ENCODE measurements around the gene CALML5.

The CALML5 gene

DNA sequence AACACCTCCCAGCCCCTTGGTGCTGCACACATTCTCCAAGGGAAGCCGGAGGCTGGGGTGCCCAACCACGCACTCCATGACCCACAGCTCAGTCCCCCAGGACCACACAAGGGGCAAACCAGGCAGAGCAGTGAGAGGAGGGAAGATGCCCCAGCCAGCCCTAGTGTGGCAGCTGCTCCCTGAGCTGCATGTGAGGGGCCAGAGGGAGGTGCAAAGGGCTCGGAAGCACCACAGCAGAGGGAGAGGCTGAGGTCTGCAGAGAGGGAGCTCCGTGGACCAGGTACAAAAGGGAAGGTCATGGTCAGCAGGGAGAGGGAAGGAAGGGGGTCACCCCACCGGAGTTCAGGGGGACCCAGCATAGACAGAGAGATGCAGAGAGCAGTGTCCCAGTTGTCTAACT, 1.5 kb upstream of the CALML5 start:
- DNase-seq (ENCODE audit: low spot score) = no peak

DNA sequence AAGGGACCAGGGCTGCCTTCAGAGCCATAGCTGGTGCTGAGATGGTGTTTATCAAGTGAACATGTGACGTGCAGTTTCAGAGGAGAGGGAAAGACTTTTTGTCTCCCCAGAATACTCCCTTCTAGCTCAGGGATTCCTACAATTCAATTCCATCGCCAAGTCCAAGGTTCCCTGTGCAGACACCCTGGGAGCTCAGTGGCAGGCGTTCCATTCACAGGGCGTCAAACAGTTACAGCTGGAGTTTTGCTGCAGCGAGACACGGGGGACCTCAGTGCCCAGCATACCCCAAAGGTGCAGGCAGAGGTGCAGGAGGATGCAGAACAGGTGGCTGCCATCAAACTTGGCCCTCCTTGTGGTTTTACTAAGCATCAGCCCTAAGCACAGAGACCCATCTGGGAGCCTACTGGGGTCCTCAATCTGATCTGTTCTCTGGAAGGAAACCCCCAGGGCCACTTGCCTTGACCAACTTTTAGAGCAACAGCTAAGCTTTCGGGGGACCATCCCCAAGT, 846 bp upstream of the CALML5 start:
- no peak for DNase-seq (ENCODE audit: low spot score)

DNA sequence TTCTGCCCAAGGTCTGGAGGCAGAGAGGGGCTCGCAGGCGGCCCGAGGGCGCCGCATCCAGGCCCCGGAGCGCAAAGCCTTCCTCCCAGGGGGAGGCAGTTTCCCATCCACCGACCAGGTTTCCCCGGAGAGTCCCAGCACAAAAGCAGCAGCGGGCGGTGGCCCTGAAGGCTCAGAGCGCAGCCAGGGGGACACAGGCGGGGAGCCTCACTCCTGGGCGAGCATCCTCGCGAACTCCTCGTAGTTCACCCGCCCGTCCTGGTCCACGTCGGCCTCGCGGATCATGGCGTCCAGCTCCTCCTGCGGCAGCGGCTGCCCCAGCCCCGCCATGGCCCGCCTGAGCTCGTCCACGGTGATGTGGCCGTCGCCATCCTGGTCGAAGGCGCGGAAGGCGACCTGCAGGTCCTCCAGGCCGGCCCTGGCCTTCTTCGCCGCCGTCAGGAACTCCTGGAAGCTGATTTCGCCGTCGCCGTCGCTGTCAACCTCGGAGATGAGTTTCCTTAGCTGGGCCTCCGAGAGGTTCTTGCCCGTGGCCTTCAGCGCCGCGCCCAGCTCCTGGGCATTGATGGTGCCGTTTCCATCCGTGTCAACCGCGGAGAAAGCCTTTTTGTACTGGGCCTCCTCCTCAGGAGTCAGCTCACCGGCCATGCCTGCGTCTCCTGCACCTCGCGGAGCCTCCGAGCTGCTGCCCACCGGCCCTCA, 428 bp downstream of the CALML5 start:
- no peak for DNase-seq (ENCODE audit: low spot score)

DNA sequence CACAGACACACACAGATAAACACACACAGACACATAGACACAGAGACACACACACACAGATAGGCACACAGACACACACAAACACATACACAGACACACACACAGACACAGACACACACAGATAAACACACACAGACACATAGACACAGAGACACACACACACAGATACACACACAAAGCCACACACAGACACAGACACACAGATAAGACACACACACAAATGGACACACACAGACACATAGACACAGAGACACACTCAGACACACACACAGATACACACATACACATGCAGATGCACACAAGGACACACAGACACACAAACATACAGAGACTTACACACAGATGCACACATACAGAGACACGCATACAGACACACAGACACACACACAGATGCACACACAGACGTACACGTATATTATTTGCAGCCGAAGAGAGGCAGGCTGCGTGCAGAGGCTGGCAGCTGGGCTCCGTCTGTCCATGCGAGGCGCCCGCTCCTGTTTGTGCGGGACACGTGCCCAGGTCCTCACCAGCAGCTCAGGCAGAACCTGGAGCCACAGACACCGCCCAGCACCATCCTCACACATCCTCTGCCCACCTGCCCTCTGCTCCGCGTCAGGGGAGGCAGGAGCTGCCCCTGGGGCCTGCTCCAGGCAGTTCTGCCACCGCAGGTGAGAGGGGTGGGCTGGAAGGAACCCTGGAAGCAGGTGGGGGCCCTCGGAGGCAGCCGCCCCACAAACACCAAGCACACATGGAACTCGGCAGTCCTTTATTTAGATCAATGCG, 1.2 kb downstream of the CALML5 start:
- no peak for DNase-seq (ENCODE audit: low spot score)

DNA sequence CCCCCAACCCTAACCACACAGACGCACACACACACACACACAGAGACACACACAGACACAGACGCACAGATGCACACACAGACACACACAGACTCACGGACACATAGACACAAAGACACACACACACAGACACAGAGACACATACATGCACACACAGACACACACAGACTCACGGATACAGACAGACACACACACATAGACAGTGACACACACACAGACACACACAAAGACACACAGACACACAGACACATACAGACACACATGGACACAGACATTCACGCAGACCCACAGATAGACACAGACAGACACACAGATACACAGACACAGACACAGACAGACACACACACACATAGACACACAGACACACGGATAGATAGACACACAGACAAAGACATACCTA, 2.1 kb downstream of the CALML5 start:
- DNase-seq (ENCODE audit: low spot score) = no peak

DNA sequence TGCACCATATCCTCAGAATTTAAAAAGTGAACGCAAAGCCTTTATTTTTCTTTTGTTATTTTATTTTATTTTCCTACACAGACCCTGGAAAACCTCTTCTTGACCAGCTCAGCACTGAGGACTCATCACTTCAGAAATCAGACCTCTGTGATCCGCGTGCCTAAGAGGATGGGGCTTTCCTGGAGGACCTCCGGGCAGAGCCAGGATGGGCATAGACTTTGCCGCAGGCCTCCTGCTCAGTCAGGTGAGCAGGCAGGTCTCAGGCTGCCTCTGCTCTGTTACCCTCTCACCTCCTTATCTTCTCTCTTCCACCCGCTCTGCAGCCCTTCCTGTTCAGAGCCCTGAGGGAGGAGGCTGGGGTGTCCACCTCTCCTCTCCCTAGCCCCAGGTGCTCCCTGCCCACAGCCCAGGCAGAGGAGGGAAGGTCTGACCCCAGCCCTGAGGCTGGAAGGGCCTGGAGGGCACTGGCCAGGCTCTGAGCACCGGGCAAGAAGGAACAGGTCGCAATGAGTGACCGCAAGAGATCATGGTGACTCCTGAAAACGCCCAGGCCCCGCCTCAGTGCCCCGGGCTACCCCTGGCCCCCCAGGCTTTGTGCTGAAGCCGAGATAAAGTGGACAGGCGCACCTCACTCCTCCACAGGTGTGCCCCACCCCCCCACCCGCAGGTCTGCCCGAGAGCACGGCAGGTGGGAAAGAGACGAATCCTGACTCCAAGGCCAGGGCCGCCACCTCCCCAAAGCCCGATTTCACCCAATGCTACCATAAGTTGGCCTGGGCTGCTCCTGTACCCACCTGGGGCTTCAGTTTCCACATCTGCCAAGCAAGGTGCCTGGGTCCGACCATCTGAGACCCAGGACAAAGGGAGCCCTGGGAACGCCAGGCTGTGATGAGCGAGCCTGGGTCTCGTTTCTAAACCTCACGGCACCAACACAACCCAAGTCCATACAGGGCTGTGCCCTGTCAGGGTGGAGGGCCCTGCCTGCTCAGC, 2.8 kb downstream of the CALML5 start:
- no peak for DNase-seq (ENCODE audit: low spot score)

DNA sequence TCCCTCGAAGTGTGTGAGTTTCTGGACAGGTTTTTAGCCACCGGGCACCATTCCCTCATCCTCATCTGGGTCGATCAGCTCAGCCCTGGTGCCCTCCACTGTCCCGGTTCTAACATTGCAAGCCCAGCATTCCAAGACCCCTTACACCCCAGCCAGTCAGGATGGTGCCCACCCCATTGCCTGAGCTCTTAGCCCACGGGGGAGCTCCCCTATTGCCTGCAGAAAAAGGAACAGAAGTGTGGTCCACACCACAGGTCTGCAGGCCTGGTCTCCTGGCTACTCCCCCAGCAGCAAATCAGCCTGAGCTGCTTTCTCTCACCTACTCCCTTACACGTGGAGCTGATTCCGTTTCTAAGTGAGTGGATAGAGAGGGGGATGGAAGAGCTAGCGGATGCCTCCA, 4.8 kb downstream of the CALML5 start:
- DNase-seq (ENCODE audit: low spot score) = no peak

DNA sequence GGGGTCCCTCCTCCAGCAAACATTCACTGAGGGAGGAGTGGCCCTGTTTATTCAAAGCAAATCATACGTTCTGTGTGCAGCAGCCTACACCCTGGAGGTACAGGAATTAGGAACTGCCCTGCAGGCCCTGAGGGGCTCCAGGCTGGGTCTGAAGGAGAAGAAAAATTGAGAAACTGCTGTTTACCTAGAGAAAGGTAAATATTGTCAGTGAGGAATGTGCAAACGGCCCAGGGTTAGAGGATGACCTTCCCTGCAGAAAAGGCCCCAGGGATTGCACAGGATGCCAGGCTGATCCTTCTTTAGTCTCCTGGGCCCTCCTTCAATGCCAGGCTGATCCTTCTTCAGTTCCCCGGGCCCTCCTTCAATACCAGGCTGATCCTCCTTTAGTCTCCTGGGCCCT, 5.7 kb downstream of the CALML5 start:
- DNase-seq (ENCODE audit: low spot score) = no peak

DNA sequence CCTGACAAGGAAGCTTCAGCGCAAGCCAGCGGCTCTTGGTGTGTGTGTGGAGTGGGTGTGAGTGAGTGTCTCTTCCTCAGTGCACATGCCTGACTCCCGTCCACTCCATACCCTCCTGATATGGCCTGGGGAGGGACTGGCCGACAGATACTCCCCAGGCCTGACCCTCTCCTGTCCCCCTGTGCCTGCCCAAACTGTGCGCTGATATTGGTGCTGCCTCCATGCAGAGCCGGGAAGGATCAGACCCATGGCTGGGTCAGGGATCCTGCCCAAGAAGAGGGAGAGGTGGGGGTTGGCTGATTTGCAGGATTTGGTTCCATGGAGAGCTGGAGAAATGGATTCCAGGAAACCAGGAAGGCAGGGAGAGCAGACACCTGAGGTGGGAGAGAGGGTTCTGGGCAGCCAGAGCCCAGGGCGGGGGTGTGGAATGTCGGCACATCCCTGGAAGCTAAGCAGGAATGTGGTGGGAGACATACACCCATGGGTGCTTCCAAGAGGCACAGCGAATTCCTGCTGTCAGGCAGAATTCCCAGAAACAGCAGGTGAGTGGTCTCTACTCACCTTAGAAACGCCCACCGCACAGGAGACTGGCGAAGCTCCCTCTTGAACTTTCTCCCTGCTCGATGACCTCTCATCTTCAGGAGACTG, 6.3 kb downstream of the CALML5 start:
- no peak for DNase-seq (ENCODE audit: low spot score)

DNA sequence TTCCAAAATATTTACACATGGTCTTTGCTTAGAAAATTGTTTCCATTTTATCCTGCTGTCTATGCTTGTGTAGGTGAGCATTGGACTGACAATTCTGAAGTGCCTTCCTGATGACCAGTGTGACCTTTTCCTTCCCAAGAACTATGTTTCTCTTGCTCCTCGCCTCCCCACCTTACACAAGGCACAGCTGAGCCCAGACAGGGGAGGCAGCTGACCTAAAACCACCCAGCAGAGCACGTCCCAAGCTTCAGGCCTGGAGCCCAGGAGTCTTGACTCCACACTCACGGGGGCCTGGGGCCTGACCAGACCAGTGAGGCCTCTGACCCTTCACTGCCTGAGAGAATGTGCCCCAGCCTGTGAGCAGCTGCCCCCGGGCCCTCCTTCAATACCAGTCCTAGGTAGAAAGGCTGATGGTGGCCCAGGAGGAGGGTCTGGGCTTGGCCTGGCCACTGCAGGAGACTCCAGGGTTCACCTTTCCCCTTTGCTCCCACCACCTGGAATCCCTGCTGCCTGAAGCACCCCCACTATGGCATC, 7.0 kb downstream of the CALML5 start:
- DNase-seq (ENCODE audit: low spot score) = no peak

DNA sequence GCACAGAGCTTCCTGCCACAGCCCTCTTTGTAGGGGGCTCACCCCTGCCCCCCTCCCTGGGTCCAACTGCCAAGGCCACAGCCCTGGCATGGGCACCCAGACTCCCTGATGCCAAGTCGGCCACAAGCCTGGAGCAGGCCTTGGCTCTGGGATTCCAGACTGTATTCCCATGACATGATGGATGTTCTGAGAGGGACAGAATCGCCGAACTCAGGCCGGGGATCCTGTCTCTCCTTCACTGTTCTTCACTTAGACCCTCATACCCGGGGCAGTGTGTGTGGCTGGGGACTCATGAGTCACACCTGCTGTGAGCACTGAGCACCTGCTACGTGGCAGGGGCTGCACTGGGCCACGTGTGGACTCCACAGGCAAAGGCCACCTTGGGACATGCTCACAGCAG, 7.9 kb downstream of the CALML5 start:
- no peak for DNase-seq (ENCODE audit: low spot score)

DNA sequence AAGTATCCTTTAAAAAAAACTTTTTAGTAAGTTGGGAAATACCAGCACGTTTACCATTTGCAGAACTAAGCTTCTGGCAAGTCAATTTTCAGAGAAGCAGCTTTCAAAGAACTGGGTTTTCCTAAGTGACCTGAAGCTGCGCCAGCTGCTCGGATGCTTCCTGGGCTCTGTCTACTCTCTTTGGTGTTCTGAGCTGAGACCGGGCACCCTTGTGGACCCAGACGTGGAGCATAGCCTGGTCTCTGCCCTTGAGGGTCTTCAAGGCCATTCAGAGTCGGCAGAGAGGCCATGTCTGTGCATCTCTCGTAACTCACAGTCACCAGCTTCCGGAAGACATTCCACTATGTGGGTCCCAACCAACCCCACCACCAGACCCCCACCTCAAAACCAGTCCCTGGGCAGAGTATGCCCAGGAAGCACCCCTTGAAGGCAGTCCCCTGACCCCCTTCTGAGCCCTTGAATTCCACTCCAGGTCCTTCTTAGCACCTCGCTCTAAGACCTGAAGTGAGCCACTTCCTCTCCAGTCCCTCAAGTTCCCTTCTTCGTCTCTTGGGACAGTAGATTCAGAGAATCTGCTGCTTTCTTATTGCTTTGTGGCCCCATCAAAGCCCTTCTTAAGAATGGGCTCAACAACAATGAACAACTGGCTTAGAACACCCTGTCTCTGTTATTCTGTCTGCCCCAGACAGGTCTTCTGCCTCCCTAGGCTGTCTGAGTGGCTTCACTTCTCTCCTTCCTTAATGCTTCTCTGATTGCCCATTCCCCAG, 8.5 kb downstream of the CALML5 start:
- no peak for DNase-seq (ENCODE audit: low spot score)

DNA sequence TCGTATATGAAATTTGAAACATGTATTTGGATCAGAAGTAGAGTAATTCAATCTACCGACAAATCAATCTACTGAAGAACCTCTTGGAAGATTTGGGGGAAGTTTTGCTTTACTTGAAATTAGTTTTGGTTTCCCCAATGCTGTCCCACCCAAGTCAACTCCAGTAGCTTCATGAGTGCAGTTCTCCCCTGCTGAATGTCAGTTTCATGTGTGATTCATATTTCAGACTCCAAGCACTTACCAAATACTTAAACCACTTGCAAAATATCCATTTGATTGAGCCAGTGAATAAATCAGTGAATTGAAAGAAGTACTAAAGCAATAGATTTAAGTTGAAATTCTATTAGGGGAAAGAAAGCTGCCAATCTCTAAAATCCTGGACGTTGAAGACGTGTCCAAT, 9.3 kb downstream of the CALML5 start:
- no peak for DNase-seq (ENCODE audit: low spot score)

DNA sequence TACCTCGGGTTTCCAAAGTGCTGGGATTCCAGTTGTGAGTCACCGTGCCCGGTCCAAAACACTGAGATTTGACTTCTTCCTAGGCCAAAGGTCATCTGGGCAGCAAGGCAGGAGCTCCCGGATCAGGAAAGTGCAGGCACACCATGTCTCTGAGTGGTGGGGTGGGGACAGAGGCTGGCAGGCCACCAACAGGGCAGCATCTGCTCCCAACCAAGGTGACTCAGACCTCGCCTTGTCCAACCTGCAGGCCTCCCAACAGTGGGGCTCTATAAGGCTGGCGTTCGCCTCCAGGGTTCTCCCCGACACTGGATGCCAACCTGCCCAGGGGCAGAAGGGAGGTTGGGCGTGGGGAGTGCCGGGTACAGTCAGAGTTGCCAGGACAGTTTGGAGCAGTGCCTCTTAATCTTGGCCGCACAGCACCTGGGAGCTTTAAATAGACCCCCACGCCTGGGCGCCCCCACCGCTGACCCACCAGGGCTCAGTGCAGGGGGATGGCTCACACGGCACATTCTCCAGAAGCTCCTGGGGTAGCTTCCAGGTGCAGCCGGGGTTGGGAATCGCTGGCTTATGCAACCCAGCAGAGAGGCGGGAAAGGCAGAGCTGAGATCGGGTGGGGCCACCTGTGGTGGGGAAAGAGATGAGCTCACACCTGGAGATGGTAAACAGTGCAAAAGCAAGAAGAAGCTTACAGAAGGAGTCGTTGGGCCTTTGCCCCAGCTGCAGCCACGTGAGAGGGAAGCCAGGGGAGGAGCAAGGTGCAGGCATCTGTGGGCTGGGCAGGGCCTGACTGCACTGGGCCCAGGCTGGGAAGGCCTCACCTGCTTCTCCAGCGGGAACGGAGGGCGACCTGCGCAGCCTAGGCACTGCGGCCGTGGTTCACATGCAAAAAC, 10.9 kb downstream of the CALML5 start:
- DNase-seq (ENCODE audit: low spot score) = peak; percentile 20

DNA sequence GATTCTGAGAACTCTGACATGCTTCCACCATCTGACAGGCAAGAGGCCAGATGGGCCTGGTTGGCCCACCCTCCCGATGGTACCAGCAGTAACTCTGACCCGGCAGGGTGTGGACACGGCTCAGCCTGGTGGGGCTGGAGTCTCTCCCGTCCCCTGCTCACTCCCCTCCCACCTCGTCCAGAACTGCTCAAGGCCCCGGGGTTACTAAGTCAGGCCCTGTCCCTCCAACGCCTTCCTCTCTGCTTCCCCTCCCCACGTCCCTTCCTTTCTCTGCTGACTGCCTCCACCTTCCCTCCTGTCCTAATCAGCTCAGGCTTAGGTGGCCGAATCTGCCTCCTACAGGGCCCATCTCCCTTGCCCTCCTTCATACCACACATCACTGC, 12.5 kb downstream of the CALML5 start:
- DNase-seq (ENCODE audit: low spot score) = no peak

DNA sequence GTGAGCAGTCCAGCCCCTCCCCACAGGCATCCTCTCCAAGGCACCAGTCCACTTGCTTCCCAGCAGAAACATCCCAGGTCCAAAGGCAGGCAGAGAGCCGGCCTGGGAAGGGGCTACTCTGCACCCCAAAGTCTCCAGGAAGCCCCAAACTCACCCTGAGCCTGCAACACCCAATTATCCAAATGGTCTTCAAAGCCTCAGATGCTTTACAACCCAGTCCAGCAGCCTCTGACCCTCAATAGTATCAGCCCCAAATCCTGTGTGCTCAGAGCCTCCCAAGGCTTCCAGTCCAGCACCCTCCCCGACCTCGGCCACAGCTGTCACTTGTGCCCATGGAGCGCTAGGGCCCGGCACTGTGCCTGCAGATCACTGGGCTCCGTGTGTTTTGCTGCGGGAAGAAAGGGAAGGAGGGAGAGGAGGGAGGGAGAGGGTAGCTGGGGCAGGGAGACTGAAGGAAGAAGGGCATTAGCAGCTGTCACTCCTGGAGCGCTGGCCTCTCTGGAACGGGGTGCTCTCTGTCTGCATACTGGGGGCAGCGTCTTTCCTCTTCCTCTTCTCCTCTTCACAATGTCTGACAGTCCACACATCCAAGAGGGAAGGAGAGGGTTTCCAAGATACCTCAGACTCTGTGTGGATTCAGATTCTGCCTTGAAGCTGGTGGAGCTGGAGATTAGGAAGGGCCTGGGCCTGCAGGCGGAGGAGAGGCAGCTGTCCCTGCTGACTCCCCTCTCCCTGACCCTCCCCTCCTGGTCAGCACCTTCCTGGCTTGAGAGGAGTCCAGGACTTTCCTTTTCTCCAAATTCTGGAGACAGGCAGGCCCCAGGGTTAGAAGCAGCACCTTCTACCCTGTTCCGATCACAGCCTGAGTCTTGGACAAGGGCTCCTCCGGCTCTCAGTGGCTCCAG, 13.2 kb downstream of the CALML5 start:
- no peak for DNase-seq (ENCODE audit: low spot score)

DNA sequence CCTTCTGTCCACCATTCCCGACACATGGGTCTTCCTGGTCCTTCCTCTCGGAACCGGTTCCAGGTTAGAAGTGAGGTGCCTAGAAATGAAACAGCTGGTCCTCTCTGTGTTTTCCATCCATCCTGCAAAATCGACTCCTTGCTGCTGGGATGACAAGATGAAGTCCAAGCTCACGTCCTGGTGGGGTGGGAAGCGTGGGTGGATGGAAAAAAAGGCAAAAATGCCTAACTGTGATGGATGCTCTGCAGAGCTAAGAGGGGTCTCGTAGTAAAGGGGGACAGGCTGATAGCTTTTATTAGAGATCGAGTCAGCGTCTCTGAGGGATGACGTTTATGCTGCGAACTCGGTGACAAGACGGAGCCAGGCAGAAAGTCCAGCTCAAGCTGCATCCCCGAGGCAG, 14.1 kb downstream of the CALML5 start:
- DNase-seq (ENCODE audit: low spot score) = no peak

DNA sequence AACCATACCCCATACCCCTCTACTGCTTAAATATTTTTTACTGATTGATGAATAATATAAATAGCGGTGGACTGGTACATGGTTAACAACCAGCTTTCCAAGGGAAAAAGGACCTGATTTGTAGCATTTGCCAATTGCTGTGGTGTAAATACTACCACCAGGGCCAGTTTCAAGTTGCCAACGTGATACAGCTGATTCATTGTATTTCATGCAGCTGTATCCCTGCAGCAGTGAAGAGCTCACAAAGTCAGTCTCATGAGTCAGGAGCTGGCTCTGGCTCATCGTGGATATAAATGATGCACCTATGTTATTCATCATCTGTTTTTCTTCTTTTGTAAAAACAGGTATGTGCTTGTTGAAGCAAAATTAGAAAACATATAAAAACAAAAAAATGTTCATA, 15.2 kb downstream of the CALML5 start:
- DNase-seq (ENCODE audit: low spot score) = peak; percentile 43

DNA sequence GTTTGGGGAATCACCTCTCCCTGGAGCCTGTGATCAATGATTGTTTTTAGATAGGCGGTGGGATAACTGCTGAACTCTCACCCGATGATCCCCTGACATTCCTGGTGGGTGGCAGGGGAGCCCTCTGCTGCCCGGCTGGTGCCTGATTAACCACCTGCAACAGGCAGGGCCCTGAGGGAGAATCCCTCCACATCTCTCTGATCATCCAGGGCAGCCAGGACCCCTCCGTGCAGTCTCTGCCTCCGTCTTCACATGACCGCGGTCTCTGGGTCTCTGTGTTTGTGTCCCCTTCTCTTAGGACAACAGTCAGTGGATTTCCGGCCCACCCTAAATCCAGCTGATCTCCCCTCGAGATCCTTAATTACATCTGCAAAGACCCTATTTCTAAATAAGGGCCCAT, 17.4 kb downstream of the CALML5 start:
- no peak for DNase-seq (ENCODE audit: low spot score)
